Stimulated activated effector memory CD8-positive, alpha-beta T cell treated with anti-CD3 and anti-CD28 coated beads, Interleukin-12 subunit alpha, Interleukin-12 subunit beta, amount 100 ng/mL, for 72 hours (primary cell): ENCODE results near the gene ABR.

ENCODE experiments used
- ATAC-seq: fragments of 150-1000 bp; cut with Tn5 transposase; 2 replicates; pipeline ENCODE4 v1.10.0; 2021
- DNase-seq, 2 donors: peaks; one replicate each; pipeline ENCODE4 v3.0.0; 2021 to 2022; ENCODE audit warnings: low spot score in 2 of 2
- H3K27ac Mint-ChIP-seq: one replicate; pipeline ENCODE4 v1.8.0; 2022; ENCODE audit warnings: mild to moderate bottlenecking, mixed read lengths
- H3K36me3 Mint-ChIP-seq: one replicate; pipeline ENCODE4 v1.8.0; 2022; ENCODE audit warnings: mild to moderate bottlenecking, mixed read lengths
- H3K4me1 Mint-ChIP-seq: one replicate; pipeline ENCODE4 v1.8.0; 2022; ENCODE audit warnings: mixed read lengths
- H3K4me3 Mint-ChIP-seq: one replicate; pipeline ENCODE4 v1.8.0; 2022; ENCODE audit warnings: mild to moderate bottlenecking, mixed read lengths
- H3K9me3 Mint-ChIP-seq: one replicate; pipeline ENCODE4 v1.8.0; 2022; ENCODE audit warnings: mixed read lengths

The ABR gene

DNA sequence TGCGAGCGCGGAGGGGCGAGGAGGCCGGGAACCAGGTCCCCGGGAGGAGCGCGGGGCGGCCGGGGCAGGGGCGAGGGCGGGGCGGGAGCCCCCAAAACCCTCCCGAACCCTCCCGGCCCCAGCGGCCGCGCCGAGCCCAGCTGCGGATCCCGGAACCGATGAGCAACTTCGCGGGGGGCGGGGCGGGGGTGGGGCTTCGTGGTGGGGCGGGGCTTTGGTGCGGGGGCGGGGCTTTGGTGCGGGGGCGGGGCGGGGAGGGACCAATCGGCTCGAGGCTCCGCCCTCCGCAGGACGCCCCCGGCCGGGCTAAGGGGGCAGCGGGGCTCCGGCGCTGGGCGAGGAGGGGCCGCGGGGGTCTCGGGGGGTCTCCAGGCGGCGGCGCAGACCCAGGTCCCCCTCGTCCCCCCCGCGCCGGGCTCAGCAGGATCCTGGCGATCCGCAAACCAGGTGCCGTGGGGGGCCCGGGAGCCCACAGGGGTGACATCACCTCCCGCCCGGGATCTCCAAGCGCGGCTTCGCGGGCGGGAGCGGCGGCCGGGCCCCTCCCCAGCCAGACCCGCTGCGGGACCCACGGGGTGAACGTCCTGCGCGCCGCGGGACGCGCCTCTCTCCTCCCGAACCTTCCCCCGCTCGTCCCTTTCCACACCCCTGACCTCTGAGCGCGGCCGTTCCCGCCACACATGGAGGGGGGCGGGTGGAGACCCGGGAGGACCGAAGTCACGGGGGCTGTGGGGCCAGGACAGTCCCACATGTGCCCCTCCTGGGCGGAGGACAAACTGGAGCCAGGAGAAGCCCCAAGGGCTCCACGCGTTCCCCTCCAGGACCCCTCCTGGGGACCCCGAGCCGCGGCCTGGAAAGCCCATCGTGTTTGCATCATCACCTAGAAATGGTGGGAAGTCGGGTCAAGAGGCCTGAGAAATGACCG lies at the start of gene ABR:
TSS of gene ABR (minus strand) at position 164 of the 925 bp plus-strand sequence. CDS start 254 bp downstream, outside the sequence.
- Mint-ChIP-seq H3K36me3 (no peaks in the 10 kb centered on the region), H3K4me3 (peak within 1 kb of the TSS; percentile 65), H3K9me3 (no peaks in the 10 kb centered on the region), H3K27ac (peak within 1 kb of the TSS; percentile 67), H3K4me1 (peaks cover 13% of the 10 kb centered on the region)
- ATAC-seq (peak; percentile 47), DNase-seq (peak; percentile 37 to 72)

- Mint-ChIP-seq H3K27ac (peak overlapping the region; percentile 83), H3K4me3 (peak overlapping the region; percentile 87), H3K36me3 (peaks cover 9% of the 10 kb centered on the region), H3K9me3 (no peaks in the 10 kb centered on the region), H3K4me1 (peaks cover 30% of the 10 kb centered on the region)
- peak; percentile 29 to 74 for DNase-seq
- peak; percentile 63 for ATAC-seq
Observed at GRCh38 chr17:1229349-1229899, 49.6 kb upstream of the ABR start.

DNA sequence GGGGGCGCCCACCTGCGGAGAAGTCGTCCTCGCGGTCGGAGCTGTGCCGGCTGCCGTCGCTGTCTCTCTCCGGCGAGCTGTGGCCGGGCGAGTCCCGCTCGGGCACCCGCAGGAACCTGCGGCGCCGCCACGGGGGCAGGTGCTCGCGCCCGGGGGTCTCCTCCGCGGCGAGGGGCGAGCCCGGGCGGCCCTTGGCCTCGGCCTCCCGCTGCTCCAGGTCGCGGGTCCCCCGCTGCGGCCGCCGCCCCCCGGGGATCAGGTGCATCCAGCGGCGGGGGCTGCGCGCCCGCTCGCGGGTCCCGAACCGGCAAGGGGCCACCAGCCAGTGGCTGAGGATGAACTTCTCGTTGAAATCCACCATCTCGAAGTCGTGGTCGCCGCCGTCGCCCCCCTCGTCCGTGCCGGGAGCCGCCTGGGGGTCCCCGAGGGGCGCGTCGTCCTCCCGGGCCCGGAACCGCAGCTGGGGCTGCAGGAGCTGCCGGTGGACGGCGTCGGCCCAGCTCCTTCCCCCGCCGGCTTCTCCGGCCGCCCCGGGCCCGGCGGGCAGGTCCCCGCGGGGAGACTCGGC lies 49.1 kb upstream of the ABR start:
- H3K9me3 Mint-ChIP-seq: no peaks in the 10 kb centered on the region
- peaks cover 9% of the 10 kb centered on the region for H3K36me3 Mint-ChIP-seq
- H3K27ac Mint-ChIP-seq: no peak overlapping the region
- H3K4me1 Mint-ChIP-seq: peaks cover 30% of the 10 kb centered on the region
- ATAC-seq (peak; percentile 22), DNase-seq (peak; percentile 13 to 59)
- H3K4me3 Mint-ChIP-seq: peak overlapping the region; percentile 87

- ATAC-seq: peak; percentile 44
- H3K9me3 Mint-ChIP-seq: no peaks in the 10 kb centered on the region
Observed at GRCh38 chr17:1227917-1228780, 48.4 kb upstream of the ABR start.

GRCh38 chr17:1227365-1227764 lies 47.6 kb upstream of the ABR start:
- H3K4me1 Mint-ChIP-seq: peaks cover 29% of the 10 kb centered on the region
- H3K4me3 Mint-ChIP-seq: peak overlapping the region; percentile 76
- H3K27ac Mint-ChIP-seq: no peak overlapping the region
- no peak for DNase-seq
- H3K9me3 Mint-ChIP-seq: no peaks in the 10 kb centered on the region
- no peak for ATAC-seq
- peaks cover 9% of the 10 kb centered on the region for H3K36me3 Mint-ChIP-seq

More at GRCh38 chr17:1227917-1228780, 48.4 kb upstream of the ABR start:
- DNase-seq: peak in 1 of 2 donors; percentile 53
- Mint-ChIP-seq H3K36me3 (peaks cover 9% of the 10 kb centered on the region), H3K27ac (peak overlapping the region; percentile 50), H3K4me1 (peaks cover 30% of the 10 kb centered on the region), H3K4me3 (peak overlapping the region; percentile 76)

DNA sequence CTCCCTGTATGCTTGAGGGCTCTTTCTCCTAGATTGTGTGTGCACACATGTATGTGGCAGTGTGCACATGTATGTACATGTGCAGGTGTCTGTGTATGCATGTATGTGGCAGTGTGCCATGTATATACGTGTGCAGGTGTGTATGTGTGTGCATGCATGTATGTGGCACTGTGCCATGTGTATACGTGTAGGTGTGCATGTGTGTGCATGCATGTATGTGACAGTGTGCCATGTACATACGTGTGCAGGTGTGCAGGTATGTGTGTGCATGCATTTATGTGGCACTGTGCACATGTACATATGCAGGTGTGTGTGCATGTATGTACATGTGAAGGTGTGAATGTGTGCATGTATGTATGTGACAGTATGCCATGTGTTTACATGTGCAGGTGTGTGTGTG lies 46.5 kb upstream of the ABR start:
- ATAC-seq (no peak), DNase-seq (no peak)
- Mint-ChIP-seq H3K4me1 (peaks cover 19% of the 10 kb centered on the region), H3K4me3 (no peak overlapping the region), H3K27ac (no peak overlapping the region), H3K9me3 (no peaks in the 10 kb centered on the region), H3K36me3 (no peaks in the 10 kb centered on the region)

DNA sequence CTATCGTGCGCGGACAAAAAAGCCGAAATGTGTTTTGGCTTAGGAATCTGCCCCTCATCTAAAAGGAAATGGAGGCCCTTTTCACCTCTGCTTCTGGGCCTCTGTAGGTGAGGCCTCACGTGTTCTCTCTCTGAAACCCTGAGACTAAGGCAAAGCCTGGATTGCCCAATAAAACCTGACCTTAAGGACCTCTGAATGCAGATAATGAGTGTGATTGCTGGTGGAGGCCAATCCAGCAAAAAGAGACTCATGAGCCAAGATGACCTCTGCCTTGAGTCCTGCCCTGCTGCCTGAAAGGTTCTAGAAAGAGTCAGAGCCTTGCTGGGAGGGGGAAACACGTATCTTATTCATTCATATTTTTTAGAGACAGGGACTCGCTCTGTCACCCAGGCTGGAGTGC lies 44.5 kb upstream of the ABR start:
- no peak overlapping the region for H3K27ac Mint-ChIP-seq

GRCh38 chr17:1223662-1224061 lies 43.9 kb upstream of the ABR start:
- ATAC-seq (no peak), DNase-seq (no peak)
- no peaks in the 10 kb centered on the region for H3K9me3 Mint-ChIP-seq
- H3K27ac Mint-ChIP-seq: no peak overlapping the region
- no peak overlapping the region for H3K4me3 Mint-ChIP-seq
- peaks cover 11% of the 10 kb centered on the region for H3K4me1 Mint-ChIP-seq
- no peaks in the 10 kb centered on the region for H3K36me3 Mint-ChIP-seq

More for the DNA sequence above, 44.5 kb upstream of the ABR start:
- DNase-seq (no peak), ATAC-seq (no peak)
- Mint-ChIP-seq H3K4me1 (peaks cover 11% of the 10 kb centered on the region), H3K4me3 (no peak overlapping the region), H3K9me3 (no peaks in the 10 kb centered on the region), H3K36me3 (no peaks in the 10 kb centered on the region)

- no peak overlapping the region for H3K27ac Mint-ChIP-seq
- H3K9me3 Mint-ChIP-seq: no peaks in the 10 kb centered on the region
- H3K36me3 Mint-ChIP-seq: no peaks in the 10 kb centered on the region
- H3K4me3 Mint-ChIP-seq: no peak overlapping the region
- ATAC-seq: no peak
- no peaks in the 10 kb centered on the region for H3K4me1 Mint-ChIP-seq
- no peak for DNase-seq
Observed at GRCh38 chr17:1222321-1222720, 42.5 kb upstream of the ABR start.

GRCh38 chr17:1221209-1221608 lies 41.4 kb upstream of the ABR start:
- H3K4me3 Mint-ChIP-seq: no peak overlapping the region
- DNase-seq: no peak
- no peaks in the 10 kb centered on the region for H3K4me1 Mint-ChIP-seq

GRCh38 chr17:1220346-1220745 lies 40.6 kb upstream of the ABR start:
- H3K4me1 Mint-ChIP-seq: no peaks in the 10 kb centered on the region
- H3K4me3 Mint-ChIP-seq: no peak overlapping the region
- H3K9me3 Mint-ChIP-seq: no peaks in the 10 kb centered on the region
- H3K27ac Mint-ChIP-seq: no peak overlapping the region
- ATAC-seq (no peak), DNase-seq (no peak)
- H3K36me3 Mint-ChIP-seq: no peaks in the 10 kb centered on the region

More at GRCh38 chr17:1221209-1221608, 41.4 kb upstream of the ABR start:
- no peaks in the 10 kb centered on the region for H3K9me3 Mint-ChIP-seq
- H3K27ac Mint-ChIP-seq: no peak overlapping the region
- ATAC-seq: no peak
- no peaks in the 10 kb centered on the region for H3K36me3 Mint-ChIP-seq

DNA sequence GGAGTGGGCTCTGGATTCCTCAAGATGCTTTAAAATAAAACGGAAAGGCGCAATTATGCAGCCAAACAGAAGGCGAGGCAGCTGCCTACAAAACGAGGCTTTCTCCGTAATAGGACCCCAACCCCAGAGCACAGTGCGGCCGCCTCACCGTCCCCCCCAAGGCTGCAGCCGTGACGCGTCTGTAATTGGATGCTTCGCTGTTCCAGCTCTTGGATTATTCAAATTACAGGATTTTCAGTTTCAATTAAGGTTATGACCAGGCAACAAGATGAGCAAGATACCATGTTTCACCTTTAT lies 37.3 kb upstream of the ABR start:
- no peak for ATAC-seq

DNA sequence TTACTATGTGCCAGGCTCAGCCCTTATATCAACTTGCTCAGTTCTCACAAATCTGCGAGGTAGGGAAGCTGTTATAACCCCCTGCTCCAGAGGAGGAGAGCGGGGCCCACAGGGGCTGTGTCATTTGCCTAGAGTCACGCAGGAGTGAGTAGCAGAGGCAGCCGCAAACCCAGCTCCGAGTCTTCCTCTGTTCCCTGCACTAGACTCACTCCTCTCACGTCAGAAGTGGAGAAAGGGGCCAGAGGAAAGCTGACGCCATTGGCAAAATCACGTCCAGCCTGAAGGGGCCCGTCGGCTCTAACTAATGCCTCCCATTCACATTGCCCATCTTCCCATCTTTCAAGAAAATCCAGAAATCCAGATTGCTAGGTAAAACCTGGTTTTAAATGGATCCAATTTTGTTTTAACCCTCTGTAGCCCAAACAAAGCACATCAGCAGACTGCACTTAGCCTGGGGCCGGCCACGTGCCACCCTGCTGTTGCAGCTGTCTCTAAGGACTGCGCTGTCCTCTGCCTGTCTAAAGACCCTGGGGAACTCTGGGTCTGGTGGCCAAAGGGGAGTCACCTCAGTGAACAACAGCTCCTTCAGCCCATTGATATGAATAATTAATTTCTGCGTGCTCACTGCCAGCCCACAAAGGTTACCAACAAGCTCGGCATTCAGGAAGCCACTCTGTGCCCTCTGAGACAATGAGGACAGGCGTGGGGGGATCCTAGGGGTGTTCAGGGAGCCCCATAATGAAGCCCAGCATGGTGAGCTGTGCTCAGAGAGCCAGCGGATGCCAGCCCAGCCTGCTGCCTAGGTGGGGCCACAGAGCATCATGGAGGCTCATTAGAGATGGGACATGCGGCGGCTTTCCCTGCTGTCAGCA lies 36.7 kb upstream of the ABR start:
- no peak overlapping the region for H3K4me3 Mint-ChIP-seq
- H3K9me3 Mint-ChIP-seq: no peaks in the 10 kb centered on the region
- DNase-seq: no peak
- no peaks in the 10 kb centered on the region for H3K36me3 Mint-ChIP-seq
- ATAC-seq: no peak
- no peak overlapping the region for H3K27ac Mint-ChIP-seq
- no peaks in the 10 kb centered on the region for H3K4me1 Mint-ChIP-seq

More for the DNA sequence above, 37.3 kb upstream of the ABR start:
- Mint-ChIP-seq H3K36me3 (no peaks in the 10 kb centered on the region), H3K4me3 (no peak overlapping the region), H3K9me3 (no peaks in the 10 kb centered on the region), H3K27ac (no peak overlapping the region), H3K4me1 (no peaks in the 10 kb centered on the region)
- DNase-seq: no peak

DNA sequence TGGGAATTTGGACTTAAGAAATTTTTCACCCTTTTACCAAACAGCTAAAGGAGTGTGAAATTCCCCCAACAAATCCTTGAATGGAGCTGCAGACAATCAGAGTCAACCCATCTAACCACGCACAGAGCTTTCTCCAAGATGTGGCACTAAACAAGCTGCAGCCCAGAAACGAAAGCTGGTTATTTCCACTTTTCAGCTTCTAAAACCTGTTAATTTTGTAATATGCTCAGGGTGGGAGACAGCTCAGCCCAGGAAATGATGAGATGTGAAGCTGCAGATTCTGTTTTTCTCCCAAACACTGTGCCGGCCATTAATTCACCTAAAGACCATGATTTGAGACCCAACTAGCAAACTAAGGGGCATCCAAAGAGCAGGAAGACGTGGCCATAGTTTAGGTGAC lies 33.2 kb upstream of the ABR start:
- Mint-ChIP-seq H3K27ac (no peak overlapping the region), H3K4me1 (no peaks in the 10 kb centered on the region), H3K36me3 (no peaks in the 10 kb centered on the region), H3K4me3 (no peak overlapping the region), H3K9me3 (no peaks in the 10 kb centered on the region)
- no peak for ATAC-seq
- DNase-seq: no peak
